Measurements from ENCODE around the gene TIRAP.

TIRAP gene

GRCh38 chr11:126340960-126341606 is 58.2 kb downstream of the TIRAP start:
- Mint-ChIP-seq H3K4me1 (peaks cover 70% of the 10 kb centered on the region), H3K36me3 (ENCODE audit: low read depth) (peaks cover 30% of the 10 kb centered on the region), H3K27me3 (ENCODE audit: low read depth) (peaks cover 6% of the 10 kb centered on the region), H3K4me3 (no peak overlapping the region), H3K9me3 (no peaks in the 10 kb centered on the region), H3K27ac (peak overlapping the region; percentile 10 to 76 (median 16))
- TF ChIP-seq CTCF (IDR thresholded peaks at IDR 0.05; ENCODE audit: unreplicated experiment in 3 of 3): no peak

- Mint-ChIP-seq H3K9me3 (no peaks in the 10 kb centered on the region), H3K27ac (peak overlapping the region; percentile 5 to 76 (median 16)), H3K36me3 (ENCODE audit: low read depth) (peaks cover 31% of the 10 kb centered on the region)
These were observed 58.9 kb downstream of the TIRAP start for GRCh38 chr11:126341760-126342161.

GRCh38 chr11:126343051-126343450 is 60.2 kb downstream of the TIRAP start:
- Mint-ChIP-seq H3K36me3 (ENCODE audit: low read depth) (peaks cover 31% of the 10 kb centered on the region), H3K27me3 (ENCODE audit: low read depth) (peaks cover 6% of the 10 kb centered on the region), H3K27ac (no peak overlapping the region), H3K4me1 (peaks cover 62% of the 10 kb centered on the region), H3K9me3 (no peaks in the 10 kb centered on the region), H3K4me3 (no peak overlapping the region)
- no peak for TF ChIP-seq CTCF (IDR thresholded peaks at IDR 0.05; ENCODE audit: unreplicated experiment in 3 of 3)

More at GRCh38 chr11:126341760-126342161, 58.9 kb downstream of the TIRAP start:
- no peak for TF ChIP-seq CTCF (IDR thresholded peaks at IDR 0.05; ENCODE audit: unreplicated experiment in 3 of 3)
- H3K4me1 Mint-ChIP-seq: peaks cover 67% of the 10 kb centered on the region
- no peak overlapping the region for H3K4me3 Mint-ChIP-seq
- peaks cover 6% of the 10 kb centered on the region for H3K27me3 Mint-ChIP-seq (ENCODE audit: low read depth)

Data from nephron (organoid).